ENCODE data around the gene TOLLIP.
"Not testable (repeated sequence)": the region's sequence is repeated elsewhere in the genome, so short reads cannot be mapped to it uniquely, and the experiment has no call there.

The TOLLIP gene

DNA sequence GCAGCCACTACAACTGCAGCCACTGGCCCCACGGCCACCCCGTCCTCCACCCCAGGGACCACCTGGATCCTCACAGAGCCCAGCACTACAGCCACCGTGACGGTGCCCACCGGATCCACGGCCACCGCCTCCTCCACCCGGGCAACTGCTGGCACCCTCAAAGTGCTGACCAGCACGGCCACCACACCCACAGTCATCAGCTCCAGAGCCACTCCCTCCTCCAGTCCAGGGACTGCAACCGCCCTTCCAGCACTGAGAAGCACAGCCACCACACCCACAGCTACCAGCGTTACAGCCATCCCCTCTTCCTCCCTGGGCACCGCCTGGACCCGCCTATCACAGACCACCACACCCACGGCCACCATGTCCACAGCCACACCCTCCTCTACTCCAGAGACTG, 63.1 kb downstream of the TOLLIP start:
- not testable (repeated sequence) for DNase-seq (ENCODE audit: low spot score)

GRCh38 chr11:1245717-1246116, 63.7 kb downstream of the TOLLIP start:
- not testable (repeated sequence) for DNase-seq (ENCODE audit: low spot score)

GRCh38 chr11:1244557-1244956, 64.9 kb downstream of the TOLLIP start:
- not testable (repeated sequence) for DNase-seq (ENCODE audit: low spot score)

GRCh38 chr11:1243521-1243920, 65.9 kb downstream of the TOLLIP start:
- DNase-seq (ENCODE audit: low spot score) = not testable (repeated sequence)

DNA sequence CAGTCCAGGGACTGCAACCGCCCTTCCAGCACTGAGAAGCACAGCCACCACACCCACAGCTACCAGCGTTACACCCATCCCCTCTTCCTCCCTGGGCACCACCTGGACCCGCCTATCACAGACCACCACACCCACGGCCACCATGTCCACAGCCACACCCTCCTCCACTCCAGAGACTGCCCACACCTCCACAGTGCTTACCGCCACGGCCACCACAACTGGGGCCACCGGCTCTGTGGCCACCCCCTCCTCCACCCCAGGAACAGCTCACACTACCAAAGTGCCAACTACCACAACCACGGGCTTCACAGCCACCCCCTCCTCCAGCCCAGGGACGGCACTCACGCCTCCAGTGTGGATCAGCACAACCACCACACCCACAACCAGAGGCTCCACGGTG, 66.7 kb downstream of the TOLLIP start:
- DNase-seq (ENCODE audit: low spot score) = not testable (repeated sequence)

- DNase-seq (ENCODE audit: low spot score) = no peak
These were observed 67.1 kb downstream of the TOLLIP start for GRCh38 chr11:1242289-1242688.

DNA sequence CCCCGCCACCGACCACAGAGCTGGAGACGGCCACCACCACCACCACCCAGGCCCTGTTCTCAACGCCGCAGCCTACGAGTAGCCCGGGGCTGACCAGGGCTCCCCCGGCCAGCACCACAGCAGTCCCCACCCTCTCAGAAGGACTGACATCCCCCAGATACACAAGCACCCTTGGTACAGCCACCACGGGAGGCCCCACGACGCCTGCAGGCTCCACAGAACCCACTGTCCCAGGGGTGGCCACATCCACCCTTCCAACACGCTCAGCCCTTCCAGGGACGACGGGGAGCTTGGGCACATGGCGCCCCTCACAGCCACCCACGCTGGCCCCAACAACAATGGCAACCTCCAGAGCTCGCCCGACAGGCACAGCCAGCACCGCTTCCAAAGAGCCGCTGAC, 67.7 kb downstream of the TOLLIP start:
- DNase-seq (ENCODE audit: low spot score) = no peak

DNA sequence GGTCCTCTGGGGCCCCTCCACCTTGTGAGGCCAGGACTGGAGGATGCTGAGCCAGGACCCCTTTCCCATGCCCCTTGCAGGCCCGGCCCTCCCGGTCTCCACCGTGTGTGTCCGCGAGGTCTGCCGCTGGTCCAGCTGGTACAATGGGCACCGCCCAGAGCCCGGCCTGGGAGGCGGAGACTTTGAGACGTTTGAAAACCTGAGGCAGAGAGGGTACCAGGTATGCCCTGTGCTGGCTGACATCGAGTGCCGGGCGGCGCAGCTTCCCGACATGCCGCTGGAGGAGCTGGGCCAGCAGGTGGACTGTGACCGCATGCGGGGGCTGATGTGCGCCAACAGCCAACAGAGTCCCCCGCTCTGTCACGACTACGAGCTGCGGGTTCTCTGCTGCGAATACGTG, 68.7 kb downstream of the TOLLIP start:
- DNase-seq (ENCODE audit: low spot score) = no peak

DNA sequence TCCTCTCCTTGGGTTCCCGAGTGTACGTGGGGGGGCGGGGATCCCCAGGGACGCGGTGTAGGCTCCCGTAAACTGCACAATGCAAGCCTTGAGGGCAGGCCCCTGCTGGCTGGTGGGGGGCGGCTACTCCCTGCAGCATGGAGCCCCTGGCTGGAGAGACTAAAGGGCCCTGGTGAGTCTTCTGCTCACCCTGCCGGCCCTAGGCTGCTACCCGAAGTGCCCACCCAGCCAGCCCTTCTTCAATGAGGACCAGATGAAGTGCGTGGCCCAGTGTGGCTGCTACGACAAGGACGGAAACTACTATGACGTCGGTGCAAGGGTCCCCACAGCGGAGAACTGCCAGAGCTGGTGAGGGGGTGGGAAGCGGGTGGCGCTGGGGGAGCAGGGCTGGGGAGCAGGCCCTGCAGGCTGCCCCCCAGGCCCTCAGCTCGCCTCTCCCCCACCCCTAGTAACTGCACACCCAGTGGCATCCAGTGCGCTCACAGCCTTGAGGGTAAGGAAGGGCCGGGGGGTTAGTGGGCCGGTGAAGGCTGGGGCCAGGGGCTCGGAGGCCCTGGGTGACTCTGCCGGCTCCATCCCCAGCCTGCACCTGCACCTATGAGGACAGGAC, 69.7 kb downstream of the TOLLIP start:
- no peak for DNase-seq (ENCODE audit: low spot score)

GRCh38 chr11:1238767-1239595, 70.5 kb downstream of the TOLLIP start:
- no peak for DNase-seq (ENCODE audit: low spot score)

GRCh38 chr11:1237851-1238250, 71.6 kb downstream of the TOLLIP start:
- DNase-seq (ENCODE audit: low spot score) = no peak

GRCh38 chr11:1237128-1237580, 72.3 kb downstream of the TOLLIP start:
- DNase-seq (ENCODE audit: low spot score) = no peak

DNA sequence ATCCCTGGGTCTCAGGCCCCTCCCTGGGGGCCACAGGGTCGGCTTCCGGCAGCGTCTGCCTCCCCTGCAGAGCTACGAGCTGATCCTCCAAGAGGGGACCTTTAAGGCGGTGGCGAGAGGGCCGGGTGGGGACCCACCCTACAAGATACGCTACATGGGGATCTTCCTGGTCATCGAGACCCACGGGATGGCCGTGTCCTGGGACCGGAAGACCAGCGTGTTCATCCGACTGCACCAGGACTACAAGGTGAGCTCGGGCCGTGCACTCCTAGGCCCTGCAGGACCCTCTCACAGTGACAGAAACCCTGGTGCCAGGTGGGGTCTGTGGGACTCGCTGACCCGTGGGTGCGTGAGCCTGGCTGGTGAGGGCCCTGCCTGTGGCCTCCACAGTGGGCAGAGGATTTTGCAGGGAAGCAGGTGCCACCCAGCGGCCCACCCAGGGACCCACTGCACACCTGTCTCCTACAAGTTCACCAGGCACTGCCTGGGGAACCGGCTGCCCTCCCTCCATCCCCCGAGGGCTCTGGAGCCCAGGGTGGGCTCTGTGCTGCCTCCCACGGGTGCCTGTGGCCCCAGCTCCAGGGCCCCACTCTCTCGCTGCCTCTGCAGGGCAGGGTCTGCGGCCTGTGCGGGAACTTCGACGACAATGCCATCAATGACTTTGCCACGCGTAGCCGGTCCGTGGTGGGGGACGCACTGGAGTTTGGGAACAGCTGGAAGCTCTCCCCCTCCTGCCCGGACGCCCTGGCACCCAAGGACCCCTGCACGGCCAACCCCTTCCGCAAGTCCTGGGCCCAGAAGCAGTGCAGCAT, 72.9 kb downstream of the TOLLIP start:
- no peak for DNase-seq (ENCODE audit: low spot score)

DNA sequence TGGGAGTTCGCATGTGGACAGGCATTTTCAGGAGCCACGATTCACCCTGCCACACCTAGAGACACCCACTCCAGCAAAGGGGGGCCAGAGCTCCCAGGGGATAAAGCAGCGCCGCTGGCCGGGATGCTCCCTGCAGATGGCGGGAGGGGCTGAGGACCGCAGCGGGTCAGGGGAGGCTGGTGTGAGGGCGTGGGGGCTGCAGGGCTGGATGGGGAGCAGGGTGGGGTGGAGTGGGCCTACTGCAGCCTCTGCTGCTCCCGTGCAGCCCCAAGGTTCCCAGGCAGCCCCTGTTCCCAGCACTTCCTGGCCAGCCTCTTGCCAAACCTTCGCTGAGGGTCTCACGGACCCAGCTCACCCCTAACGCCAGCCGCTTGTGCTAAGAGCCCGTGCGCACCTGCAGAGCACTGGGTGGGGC, 73.5 kb downstream of the TOLLIP start:
- DNase-seq (ENCODE audit: low spot score) = no peak

DNA sequence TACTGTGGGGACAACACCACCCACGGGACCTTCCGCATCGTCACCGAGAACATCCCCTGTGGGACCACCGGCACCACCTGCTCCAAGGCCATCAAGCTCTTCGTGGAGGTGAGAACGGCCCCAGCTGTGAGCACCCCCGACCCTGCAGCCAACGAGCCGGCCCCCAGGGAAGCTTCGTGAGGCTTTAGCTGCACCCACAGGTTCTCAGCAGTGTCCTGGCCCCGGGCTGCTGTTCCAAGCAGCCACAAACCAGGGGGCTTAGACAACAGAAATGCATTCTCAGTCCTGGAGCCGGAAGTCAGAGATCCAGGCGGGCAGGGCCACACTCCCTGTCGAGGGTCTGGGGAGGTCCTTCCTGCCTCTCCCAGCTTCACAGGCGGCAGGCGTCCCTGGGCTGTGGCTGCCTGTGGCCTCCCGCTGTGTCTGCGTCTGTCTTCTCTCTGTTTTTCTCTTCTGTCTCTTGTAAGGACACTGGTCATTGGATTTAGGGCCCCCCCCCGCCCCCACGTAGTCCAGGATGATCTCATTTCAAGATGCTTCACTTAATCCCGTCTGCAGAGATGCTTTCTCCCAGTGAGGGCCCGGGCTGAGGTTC, 74.0 kb downstream of the TOLLIP start:
- no peak for DNase-seq (ENCODE audit: low spot score)

- DNase-seq (ENCODE audit: low spot score) = no peak
These were observed 74.6 kb downstream of the TOLLIP start for GRCh38 chr11:1234771-1235305.

DNA sequence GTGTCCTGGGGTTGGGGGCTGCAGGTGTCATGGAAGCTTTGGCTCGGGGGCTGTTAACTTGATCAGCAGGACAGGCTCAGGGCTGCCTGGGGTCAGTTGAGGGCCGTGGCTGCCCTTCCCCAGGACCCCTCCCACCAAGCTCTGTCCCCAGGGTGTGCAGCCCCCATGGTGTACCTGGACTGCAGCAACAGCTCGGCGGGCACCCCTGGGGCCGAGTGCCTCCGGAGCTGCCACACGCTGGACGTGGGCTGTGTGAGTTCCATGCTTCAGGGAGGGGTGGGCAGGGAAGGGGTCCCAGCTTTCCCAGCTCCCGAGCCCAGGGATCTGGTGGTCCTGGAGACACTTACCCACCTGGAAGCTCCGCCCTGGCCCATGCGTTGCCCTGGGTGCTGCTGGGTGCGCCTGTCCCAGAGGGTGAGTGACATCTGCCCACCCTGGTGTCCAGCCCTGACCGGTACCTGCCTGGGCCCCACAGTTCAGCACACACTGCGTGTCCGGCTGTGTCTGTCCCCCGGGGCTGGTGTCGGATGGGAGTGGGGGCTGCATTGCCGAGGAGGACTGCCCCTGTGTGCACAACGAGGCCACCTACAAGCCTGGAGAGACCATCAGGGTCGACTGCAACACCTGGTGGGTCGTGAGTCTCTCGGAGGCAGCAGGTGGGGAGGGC, 75.2 kb downstream of the TOLLIP start:
- DNase-seq (ENCODE audit: low spot score) = no peak

- DNase-seq (ENCODE audit: low spot score) = no peak
These were observed 75.9 kb downstream of the TOLLIP start for GRCh38 chr11:1233351-1234053.

- no peak for DNase-seq (ENCODE audit: low spot score)
These were observed 76.5 kb downstream of the TOLLIP start for GRCh38 chr11:1232883-1233321.

- DNase-seq (ENCODE audit: low spot score) = no peak
These were observed 77.2 kb downstream of the TOLLIP start for GRCh38 chr11:1232021-1232882.
